GM21723 (cell line): ENCODE measurements around the gene CRELD2.
A peak's percentile ranks its signal among the peaks of the same experiment; 100 is the strongest.

ENCODE experiments used
- ATAC-seq: cut with Tn5 transposase; IDR thresholded peaks from one replicate; pipeline ENCODE4 v1.9.1; 2021; ENCODE audit warnings: mild to moderate bottlenecking, moderate library complexity; ENCODE audit not compliant: unreplicated experiment

CRELD2 gene

GRCh38 chr22:49917974-49918910 lies at the start of gene CRELD2, which contains the start of gene ALG12:
CRELD2 (plus strand) TSS chr22:49918634; CDS start chr22:49918770, 136 bp downstream.
ALG12 (minus strand) TSS chr22:49918438; CDS start chr22:49913765, 4,673 bp downstream.
- peak; percentile 77 for ATAC-seq

- ATAC-seq: no peak
These were observed 49.2 kb upstream of the CRELD2 start for GRCh38 chr22:49869086-49869830.

- no peak for ATAC-seq
These were observed 48.4 kb upstream of the CRELD2 start for GRCh38 chr22:49869845-49870712.

GRCh38 chr22:49871482-49871881 lies 47.0 kb upstream of the CRELD2 start:
- no peak for ATAC-seq

- no peak for ATAC-seq
These were observed 46.1 kb upstream of the CRELD2 start for GRCh38 chr22:49872347-49872746.

- no peak for ATAC-seq
These were observed 45.0 kb upstream of the CRELD2 start for GRCh38 chr22:49873228-49873940.

GRCh38 chr22:49877642-49878041 lies 40.8 kb upstream of the CRELD2 start:
- no peak for ATAC-seq

GRCh38 chr22:49878206-49878605 lies 40.2 kb upstream of the CRELD2 start:
- no peak for ATAC-seq

- no peak for ATAC-seq
These were observed 38.6 kb upstream of the CRELD2 start for GRCh38 chr22:49879871-49880270.

GRCh38 chr22:49880281-49880680 lies 38.2 kb upstream of the CRELD2 start:
- ATAC-seq: no peak

- ATAC-seq: peak; percentile 49
These were observed 36.6 kb upstream of the CRELD2 start for GRCh38 chr22:49881856-49882255.

- ATAC-seq: no peak
These were observed 35.7 kb upstream of the CRELD2 start for GRCh38 chr22:49882519-49883293.

- ATAC-seq: no peak
These were observed 35.2 kb upstream of the CRELD2 start for GRCh38 chr22:49883294-49883640.

GRCh38 chr22:49884075-49884474 lies 34.4 kb upstream of the CRELD2 start:
- ATAC-seq: no peak

GRCh38 chr22:49884503-49885260 lies 33.8 kb upstream of the CRELD2 start:
- no peak for ATAC-seq

GRCh38 chr22:49885281-49885680 lies 33.2 kb upstream of the CRELD2 start:
- no peak for ATAC-seq

GRCh38 chr22:49885881-49886280 lies 32.6 kb upstream of the CRELD2 start:
- no peak for ATAC-seq

GRCh38 chr22:49886346-49887063 lies 31.9 kb upstream of the CRELD2 start:
- ATAC-seq: no peak
